CD4-positive, alpha-beta T cell treated with Interleukin-15 for 4 hours (primary cell): ENCODE measurements around the gene PAX3.

Experiments used
- DNase-seq: peaks from one replicate; pipeline ENCODE4 v3.0.0-alpha.2; 2020; ENCODE audit warnings: low spot score

Gene PAX3

DNA sequence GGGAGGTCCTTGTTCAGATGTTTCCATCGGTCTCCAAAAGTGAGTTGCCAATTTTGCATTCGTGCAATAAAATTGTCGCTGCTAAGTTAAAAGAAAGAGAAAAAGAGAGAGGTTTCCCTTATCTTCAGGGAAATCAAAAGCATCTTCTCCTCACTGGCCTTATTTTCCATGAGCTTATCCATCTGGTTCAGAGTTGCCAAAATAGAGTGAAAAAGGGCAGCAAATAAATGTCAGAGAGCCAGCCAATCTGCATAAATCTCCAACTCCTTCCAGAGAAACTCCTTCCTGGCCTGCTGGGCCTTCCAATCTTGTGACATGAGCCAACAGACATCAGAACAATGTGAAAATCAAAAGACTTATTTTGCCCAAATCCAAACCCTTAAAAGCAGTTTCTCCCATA lies 28.4 kb downstream of the PAX3 start:
- no peak for DNase-seq

DNA sequence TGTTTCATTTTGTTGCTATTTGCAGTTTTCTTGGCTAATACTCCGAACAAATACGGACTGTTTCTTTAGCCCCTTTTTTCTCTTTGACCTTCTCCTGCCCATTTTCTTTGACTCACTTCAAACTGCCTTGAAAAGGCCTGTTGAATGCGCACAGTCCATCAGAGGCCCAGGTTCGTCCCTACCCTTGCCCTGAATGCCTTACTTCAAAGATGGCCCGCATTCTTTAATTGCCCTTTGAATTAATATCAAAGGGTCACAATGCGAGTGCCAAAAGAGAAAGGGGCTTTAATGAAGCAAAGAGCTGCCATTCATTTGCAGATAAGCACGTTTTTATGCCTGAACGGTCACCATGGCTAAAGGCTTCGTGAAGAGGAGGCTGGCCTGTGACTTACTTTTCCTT lies 29.7 kb downstream of the PAX3 start:
- no peak for DNase-seq

DNA sequence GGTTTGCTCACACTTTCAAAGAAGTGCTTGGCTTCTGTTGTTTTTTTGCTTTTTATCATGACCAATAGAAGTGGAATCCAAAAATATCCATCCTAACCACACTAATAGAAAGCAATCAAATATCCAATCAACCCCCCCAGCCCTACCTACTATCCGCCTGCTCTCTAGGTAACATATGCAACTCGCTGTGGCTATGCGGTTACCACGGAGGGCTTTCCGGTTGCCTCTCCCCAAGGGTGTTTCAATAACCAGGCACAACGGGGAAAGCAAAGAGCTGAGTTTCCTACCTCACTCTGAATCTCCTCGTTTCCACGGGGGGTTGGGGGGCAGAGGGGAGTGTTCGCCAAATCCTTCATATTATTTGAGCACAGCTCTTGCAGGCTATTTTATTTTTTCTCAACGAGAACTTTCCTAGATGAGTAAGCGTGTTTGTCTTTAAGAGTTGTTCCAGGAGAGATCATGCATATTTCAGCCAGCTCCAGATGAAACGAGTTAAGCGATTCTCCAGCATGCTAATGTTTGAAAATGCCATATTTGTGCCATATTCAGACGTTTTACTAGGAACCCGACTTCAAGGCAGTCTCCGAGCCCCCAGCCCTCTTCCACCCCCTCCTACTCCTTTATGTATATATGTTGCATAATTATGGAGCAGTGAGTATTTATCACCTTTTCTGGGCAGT lies 30.3 kb downstream of the PAX3 start:
- DNase-seq = no peak

DNA sequence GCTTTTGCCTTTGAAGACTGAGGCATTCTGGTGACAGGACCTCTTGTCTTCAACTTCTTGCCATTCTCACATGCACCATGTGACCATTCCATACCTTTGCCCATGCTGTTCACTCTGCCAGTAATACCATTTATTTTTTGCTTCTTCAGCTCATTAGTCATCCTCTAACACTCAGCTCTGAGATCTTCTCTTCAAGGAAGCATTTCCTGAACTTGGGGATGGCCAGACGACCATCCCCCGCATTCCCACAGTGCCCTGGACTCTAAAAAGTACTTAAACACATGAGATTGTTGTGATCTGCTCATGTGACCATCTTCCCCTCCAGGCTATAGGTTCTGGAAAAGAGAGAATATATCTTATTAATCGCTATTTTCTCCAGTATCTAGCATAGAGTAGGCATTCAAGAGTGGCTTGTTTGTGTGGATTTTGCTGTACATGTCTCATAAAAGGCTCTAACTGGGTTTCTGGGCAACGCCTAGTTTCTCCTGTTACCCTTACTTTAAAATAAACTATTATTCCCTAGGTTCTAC lies 33.9 kb downstream of the PAX3 start:
- DNase-seq = no peak

DNA sequence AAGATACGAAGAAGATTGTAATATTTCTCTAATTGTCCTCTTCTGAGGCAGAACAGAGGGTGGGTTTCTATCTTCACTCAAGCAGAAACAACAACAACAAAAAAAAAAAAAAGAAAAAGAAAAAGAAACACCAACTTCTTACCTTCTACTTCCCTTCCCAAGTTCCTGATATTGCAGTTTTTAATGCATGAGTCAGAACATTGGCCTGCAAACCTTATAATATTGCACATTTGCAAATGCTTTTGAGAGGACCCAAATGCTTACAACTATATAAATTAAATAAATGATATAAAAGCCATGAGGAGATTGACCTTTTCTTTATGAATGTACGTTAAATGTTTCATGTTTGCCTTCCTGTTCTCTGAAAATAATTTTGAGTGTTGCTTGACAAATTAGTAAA lies 37.3 kb downstream of the PAX3 start:
- DNase-seq = no peak

DNA sequence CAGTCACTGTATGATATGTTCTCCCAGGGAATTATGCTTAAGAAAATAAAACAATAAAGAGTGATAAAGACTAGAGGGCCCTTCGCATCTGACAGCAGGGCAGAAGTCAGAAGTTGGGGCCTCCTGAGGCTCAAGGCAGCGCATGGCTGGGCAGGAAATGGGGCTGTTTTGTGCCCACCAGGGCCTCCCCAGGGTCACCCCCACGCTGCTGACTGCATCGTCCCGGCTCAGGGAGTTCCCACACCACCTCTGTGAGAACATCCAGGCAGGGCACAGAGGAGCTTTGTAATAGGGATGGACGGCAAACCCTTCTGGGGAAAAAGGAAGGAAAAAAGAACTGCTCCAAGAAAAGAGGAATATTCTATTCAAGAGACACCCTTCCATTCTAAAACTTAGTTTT lies 41.2 kb downstream of the PAX3 start:
- no peak for DNase-seq

DNA sequence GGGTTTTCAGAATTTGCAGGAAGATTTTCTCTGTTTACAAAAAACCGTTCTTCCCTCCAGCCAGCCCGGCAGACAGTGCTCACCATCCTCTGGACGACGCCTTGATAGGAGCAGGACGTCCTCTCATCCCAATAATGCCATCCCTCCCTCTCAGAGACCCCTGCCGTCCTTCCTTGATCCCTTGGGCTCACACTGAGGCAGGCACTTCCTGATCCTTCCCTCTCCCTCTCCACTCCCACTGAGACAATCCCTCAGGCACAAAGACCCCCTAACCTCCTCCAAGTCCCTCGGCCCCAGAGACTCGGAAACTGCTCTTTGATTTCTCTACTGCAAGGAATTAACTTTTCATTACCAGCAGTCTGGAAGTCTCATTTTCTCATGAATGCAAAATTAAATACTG lies 42.5 kb downstream of the PAX3 start:
- DNase-seq = no peak

DNA sequence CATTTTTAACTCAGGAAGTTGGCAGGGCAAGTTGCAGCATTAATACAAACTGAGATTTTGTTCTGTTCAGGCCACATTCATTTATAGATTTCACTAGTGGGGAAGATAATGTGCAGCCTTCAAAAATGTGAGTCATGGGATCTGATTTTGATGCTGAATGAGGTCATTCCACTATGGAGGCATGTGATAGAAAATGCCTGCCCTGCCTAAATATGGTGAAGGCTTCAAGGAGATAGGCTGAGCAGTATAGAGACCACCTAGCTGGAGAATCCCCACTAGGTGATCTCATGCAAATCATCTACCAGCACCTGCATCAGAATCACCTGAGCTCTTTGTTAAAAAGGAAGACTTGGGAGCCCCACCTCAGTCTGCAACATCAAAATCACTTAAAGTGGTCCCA lies 43.7 kb downstream of the PAX3 start:
- no peak for DNase-seq

DNA sequence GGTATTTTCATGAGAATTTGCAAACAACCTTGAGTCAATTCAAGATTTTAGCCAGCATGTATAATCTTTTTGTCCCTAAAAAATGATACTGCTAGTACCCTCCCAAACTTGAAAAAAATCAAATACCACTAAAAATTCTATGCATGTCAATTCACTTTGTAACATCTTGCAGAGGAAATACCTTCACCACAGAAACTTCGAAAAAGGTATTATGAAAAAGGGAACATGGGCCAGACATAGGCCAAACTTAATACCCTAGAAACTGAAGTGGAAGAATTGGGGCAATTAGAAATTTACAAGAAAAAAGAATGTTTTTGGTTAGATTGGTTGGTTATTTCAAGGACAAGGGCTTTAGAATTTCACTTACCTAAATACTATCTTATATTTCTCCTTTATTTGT lies 48.5 kb downstream of the PAX3 start:
- no peak for DNase-seq

DNA sequence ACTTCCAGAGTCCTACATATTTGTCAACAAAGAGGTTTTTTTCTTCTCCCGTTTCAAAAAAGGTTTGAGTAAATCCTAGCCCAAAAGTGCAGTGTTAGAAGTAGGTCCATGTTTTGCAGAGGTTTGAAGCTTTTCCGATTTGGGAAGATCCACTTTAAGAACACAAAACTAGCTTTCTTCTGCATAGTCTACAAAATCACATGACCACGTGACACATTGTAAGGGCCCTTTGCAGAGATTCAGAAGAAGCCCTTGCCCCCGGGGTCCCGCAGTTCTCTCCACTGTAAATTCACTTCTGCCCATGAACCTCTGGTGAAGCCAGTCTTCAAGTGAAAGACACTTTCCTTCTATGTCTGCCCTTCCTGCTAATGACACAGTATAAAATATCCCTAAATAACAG lies 49.4 kb downstream of the PAX3 start:
- DNase-seq = no peak

DNA sequence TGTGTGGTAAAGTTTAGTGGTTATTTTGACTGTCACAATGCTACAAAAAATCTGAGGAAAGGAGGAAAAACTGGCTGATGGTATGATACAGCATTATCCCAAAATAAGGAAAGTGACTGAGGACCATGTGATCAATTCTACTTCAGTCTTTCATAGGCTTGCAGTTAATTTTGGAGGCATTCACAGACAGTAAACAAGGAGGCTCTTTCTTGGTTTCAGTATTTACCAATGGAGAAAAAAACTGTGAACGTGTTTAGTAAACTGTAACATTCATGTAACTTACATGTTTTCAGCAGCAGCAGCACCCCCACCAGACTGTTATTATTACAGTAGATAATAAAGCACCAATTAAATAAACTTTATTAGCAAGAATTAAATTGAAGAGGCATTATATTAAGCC lies 50.0 kb downstream of the PAX3 start:
- DNase-seq = no peak

DNA sequence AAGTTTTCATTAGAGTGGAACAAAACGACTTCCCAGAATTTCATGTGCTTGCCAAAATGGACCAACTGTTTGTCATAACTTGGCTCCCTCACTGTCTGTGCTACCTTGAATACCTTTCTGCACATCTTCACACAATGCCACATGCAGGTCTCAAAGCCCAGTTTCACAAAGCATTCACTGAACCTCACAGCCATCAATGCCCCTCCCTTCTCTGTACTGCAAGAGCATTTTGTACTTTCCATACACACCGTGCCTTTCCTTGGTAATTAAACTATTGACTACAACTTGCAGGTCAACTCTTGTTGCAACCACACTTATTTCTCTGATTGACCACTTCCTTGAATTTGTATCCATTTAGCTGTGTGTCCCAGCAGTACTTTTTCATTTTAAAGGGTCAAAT lies 50.5 kb downstream of the PAX3 start:
- DNase-seq = no peak

DNA sequence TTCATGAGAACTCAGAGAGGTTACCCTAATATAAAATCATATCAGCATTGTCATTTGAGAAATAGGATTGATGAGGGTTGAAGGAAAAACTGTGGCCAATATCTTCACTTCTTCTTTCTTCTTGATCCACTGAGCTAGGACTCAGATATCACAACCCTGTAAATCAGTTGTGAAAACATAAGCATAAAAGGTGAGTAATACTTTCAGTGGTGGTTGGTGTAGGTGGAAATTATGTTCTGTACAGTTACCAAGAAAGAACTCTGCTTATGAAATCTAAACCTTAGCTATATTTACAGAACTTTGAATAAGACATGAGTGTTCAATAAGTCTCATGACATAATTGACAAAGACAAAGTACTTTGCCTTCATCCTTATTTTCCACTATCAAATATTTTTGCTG lies 56.3 kb downstream of the PAX3 start:
- no peak for DNase-seq

DNA sequence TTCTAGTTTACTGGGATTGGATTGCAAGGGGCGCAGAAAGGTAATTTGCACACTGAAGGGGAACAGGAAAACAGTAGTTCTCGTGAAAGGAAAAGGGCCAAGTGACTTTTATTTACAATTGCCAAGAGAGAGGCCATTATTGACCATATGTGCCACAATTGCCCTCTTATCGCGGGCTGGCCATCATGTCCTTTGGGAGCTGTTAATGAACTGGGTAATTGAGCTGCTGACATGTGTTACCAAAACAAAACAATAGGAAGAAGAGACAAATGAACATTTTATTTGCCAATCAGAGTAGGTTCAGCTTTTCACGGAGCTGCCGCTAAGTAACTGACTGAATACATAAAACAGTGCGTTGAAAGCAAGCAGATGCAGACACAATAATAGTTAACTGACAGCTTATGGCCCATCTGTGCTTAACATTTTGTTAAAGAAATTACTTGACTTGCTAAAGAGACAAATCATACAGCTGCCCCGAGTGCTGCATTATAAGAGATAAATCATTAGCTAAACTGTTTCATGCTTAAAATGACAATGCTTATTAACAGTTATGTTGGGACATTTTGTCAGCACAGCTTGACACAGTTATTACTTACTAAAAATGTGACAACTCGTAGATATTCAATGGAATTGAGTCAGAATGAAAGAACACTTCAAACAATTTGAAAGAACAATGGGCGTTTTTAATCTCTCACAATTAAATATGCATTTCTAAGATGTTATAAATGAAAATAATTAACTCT lies 57.5 kb downstream of the PAX3 start:
- no peak for DNase-seq

DNA sequence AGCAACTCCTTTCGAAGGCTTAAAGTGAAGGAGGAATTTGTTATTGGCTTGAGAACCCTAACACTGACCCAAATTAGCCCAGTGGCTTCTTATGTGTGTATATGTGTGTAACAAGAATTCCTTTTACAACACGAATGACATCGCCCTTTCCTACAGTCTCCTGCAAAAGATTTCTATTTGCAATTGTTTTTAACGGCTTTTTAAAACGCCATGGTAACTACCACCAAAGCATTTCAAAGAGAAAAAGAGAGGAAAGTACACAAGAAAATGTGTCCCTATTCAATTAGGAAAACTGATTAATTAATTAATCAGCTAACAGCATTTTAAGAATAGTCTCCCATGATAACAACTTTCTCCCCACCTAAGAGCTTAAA lies 58.1 kb downstream of the PAX3 start:
- no peak for DNase-seq

DNA sequence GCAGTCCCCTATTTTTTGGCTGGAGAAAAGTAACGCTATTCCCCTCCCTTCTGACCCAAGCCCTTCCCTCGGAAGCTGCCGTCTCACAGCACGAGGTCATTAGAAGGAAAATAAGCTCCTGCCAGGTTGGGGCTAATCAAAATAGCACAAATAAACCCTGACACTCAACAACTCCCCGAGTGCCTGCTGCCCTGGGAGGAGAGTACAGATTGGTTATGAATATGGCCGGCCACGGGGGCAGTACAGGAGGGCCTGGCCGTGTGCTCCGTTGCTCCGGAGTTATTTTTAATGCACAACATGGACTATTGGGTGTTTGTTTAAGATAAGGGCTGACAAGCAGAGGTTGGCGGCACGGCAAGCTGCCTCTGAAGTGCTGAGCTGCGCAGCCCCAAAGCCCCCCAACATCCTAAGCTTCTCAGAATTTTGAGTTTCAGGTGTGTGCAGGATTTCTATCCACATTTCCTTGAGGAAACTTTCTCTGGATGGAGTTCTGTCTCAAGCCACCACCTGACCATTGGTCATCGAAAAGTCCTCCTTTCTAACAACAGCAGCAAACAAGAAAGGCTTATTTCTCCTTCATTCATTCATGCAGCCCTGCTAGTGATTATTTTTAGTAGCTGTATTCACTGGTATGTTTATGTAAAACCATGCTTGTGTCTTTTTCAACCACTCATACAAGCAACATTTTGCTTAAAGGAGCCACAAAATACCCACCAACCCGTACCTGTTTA lies 58.7 kb downstream of the PAX3 start:
- DNase-seq = no peak

DNA sequence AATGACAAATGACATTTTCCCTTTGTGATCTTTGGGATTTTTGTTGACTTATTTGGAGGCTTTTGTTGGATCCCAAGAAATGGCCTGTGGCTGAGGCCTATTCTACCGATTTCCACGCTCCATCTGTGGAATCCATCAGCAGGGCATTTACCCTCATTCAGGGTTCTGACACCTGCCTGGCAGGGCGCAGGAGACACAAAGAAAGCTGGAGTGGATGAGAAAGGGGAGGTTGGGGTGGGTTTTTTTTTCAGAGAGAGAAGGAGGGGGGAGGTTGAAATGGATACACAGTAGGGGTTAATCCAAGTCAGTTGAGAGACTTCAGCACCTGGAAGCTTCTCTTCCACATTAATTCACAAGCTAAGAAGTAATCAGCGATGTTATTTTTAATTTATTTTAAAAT lies 59.7 kb downstream of the PAX3 start:
- no peak for DNase-seq

DNA sequence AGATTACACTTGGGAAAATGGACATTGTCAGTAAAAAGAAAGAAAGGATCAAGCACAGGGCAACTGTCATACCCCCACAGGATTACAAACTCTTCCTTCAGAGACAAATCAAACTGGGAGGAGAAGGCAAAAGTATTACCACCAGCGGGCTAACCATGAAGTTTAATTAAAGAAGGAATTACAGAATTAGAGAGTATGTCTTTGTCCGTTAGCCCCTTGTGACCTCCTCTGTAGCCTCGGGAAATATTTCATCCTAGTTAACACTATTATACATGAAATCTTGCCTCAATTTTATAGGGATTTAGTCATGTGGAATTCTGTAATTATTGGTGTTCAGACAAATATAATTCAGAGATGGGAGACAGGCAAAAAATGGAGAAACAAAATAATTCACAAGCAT lies 60.7 kb downstream of the PAX3 start:
- DNase-seq = no peak

DNA sequence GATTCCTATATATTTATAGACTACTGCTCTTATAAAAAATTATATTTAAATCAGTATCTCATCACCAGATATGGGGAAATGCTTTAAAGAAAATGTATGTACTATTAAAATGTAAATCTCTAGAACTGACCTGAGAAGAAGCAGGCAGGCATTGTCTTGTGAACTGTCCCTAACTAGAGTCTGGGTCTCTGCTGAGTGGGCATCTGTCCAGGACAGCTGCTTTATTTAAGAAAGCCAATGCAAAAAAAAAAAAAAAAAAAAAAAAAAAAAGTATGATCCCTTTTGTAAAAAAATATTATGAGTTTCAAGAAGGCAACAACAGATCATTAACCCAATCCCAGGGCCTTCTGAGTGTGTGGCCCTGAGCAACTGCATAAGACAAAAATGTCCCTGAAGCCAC lies 66.0 kb downstream of the PAX3 start:
- DNase-seq = no peak

DNA sequence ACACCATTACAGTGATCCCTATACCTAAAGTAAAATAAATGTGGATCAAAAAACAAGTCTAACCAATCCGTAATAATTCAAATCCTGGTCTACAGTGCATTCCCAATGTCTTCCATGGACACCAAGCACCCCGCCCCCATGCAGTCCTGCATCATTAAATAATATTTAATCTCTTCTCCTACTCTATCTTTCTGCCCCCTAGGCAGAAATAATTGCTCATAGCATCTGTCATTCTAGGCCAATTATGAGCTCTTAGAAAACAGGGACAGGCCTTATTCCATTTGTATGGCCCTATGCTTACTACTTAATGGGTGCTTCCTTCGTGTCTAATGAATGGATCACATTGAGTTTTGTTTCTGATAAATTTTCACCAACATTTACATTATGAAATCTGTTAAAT lies 66.4 kb downstream of the PAX3 start:
- no peak for DNase-seq

DNA sequence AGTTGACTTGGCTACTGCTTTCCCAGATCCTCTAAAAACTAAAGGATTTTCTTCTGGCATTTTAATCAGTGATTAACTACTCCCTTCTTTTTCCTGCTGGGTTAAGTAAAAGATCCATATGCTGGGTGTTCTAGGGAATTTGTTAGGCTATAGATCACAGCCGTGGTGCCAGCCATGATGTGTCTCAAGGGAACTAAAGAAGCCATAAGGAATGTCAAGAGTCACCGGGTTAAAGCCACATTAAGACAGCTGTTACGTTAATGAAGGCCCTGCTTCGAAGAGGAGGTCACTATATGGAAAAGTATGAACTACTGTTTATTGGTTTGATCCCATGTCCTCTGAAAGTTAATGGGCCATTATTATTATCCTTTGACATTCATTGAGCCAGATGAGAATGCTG lies 70.7 kb downstream of the PAX3 start:
- no peak for DNase-seq

DNA sequence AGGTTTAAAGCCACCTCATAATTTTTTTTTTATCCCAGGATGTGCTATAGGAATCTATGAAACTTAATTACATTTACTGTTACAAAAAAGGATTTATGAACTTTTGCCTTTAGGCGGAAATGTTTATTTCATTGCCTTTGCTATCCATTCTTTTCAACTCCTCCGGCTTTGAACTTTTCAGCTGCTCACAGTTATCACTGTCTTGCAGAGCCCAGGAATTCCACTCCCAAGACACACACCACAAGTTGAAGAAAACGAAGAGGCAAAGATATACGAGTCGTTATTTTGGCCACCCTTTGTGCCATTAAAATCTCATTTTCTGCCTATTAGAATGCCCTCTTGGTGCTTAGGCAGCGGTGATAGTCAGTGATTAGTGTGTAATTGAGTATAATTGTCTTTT lies 80.0 kb downstream of the PAX3 start:
- DNase-seq = no peak

DNA sequence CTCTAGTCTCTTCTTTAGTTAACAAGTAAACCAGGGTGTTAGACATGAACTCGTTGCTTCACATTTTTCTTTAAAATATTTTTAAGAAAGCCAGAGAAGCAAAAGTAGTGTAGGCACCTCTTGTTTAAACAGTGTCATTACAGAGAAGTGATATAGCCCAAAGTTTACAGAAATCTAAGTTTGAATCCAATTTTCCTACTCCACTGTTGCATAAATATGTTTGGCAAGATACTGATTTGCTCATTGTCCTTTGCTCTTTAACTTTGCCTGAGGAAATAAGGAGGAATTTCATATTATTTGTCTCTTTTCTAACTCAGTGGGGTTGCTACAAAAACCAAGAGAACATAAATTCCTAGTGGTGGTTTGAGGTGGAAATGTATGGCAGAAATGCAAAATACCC lies 81.1 kb downstream of the PAX3 start:
- no peak for DNase-seq
